Breast epithelium (tissue), 4 donors: Measurements from ENCODE around the gene ADAMTS2. TPM values are rescaled to one million over a fixed set of nuclear protein-coding genes. Genes with fewer than 3 reads are reported as not detected.
A peak's percentile ranks its signal among the peaks of the same experiment; 100 is the strongest.

ENCODE experiments used
- DNase-seq, 2 donors: peaks; one replicate each; pipeline ENCODE4 v3.0.0-alpha.2; 2019; ENCODE audit warnings: low spot score in 2 of 2
- H3K27ac ChIP-seq, 2 donors: fragments of 200-600 bp; sonication (generic) in 1 of 2; one replicate each; pipeline ENCODE4 v1.5.1; 2016 to 2019; ENCODE audit warnings: mild to moderate bottlenecking in 1 of 2
- H3K27me3 ChIP-seq, 2 donors: fragments of 200-600 bp; sonication (generic) in 1 of 2; one replicate each; pipeline versions ENCODE4 v1.5.1 to v1.6.0; 2017 to 2019; ENCODE audit warnings: control low read depth in 1 of 2, mild to moderate bottlenecking in 1 of 2
- H3K36me3 ChIP-seq: fragments of 200-600 bp; one replicate; pipeline ENCODE4 v1.5.1; 2019
- H3K4me1 ChIP-seq, 2 donors: fragments of 200-600 bp; sonication (generic); one replicate each; pipeline ENCODE4 v1.5.1; 2016 to 2019; ENCODE audit warnings: control low read depth in 1 of 2
- H3K4me3 ChIP-seq, 3 donors: fragments of 200-600 bp; sonication (generic); 1 replicate in 2 of 3; 2 replicates in 1 of 3; pipeline ENCODE4 v1.5.1; 2016 to 2019; ENCODE audit warnings: mild to moderate bottlenecking in 3 of 3, moderate library complexity in 2 of 3
- H3K9me3 ChIP-seq, 2 donors: fragments of 200-600 bp; sonication (generic) in 1 of 2; one replicate each; pipeline ENCODE4 v1.5.1; 2016 to 2019; ENCODE audit warnings: control low read depth in 1 of 2
- POLR2A ChIP-seq: fragments of 450-650 bp; IDR thresholded peaks from one replicate; pipeline ENCODE4 v1.6.1; 2016; ENCODE audit warnings: antibody characterized with exemption, mild to moderate bottlenecking, moderate library complexity
- POLR2AphosphoS5 ChIP-seq, 3 donors: sonication (generic); formaldehyde crosslinking; IDR thresholded peaks; one replicate each; pipeline ENCODE4 v1.6.1; 2017; ENCODE audit warnings: antibody characterized with exemption in 3 of 3
- intact Hi-C: fragments of 100-400 bp; cut with DNase I; formaldehyde crosslinking; loops from one replicate; pipeline ENCODE4 v1.15.1; 2023; ENCODE audit warnings: low total_unique reads
- total RNA-seq, 3 donors: library from RNA; depleted of rRNA; stranded (reverse); fragments of >200 nt; gene quantifications; one replicate each; pipeline ENCODE4 v1.1.0, GENCODE V29; 2016
- TF ChIP-seq, protein P1 (sequence below), 3 donors: fragments of 450-650 bp; IDR thresholded peaks; one replicate each; pipeline ENCODE4 v1.5.1; 2016 to 2017; ENCODE audit warnings: antibody characterized with exemption in 3 of 3, mild to moderate bottlenecking in 3 of 3, moderate library complexity in 3 of 3

The ADAMTS2 gene
- total RNA-seq, 3 donors from 2014 or later = 11.3 to 51.8 (median 19.7) TPM

DNA sequence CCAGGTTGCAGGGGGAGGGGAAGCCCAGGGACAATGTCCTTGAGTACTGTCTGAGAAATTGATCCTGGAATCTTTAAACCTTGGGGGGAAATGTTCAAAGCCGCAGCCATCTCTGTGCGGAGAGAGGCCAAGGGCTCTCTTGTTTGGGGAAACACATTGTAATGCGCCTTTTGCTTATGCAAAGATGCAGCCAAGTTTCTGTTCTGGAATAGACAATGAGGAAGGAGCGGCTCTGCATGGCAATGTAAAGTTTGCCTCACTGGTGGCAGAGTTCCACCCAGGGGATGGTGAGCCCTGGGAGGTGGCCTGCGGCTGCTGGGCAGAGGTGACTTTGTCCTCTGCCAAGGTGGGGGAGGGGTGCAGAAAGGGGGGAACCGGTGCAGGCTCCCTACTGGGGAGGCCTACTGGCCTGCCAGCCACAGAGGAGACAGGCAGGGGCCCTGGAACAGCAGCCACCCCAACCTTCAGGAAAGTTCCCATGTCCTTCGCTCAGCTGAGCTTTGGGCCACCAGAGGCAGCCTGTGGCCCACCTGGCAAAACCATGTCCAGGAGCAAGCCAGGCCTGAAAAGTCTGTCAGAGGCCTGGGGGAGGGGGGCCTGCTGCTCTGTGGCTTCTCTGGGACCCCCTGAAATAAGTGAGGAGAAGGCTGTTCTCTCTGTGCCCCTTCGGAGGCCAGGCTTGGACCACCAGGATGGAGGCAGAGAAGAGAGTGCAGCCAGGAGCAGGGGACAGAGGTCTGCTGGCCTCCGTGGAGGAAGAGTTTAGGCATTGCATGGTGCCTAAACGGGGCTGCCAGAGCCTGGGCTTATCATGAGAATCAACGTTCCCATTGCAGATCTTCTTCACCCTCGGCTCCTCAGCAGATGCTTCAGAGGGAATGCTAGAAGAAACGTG is 157.3 kb downstream of the ADAMTS2 start:
- no peak overlapping the region for H3K27ac ChIP-seq

DNA sequence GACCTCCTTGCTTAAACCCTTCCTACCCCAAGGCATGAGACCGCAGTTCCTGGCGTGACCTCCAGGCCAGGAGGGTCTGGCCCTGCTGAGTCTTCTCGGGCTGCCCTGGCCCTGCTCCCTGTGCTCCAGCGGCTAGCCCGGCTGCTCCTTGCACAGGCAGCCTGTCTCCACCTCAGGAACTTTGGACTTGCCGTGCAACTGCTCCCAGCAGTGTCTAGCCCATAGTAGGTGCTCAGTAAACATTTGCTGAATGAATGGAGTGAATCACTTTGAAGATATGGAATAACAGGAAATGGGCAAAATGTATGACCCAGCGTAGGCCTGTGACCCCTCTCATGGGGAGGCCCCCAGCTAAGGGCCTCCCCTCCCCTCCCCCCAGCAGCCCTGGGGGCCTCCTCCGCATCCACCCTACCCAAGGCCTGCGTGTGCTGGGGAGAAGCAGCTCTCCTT is 158.0 kb downstream of the ADAMTS2 start:
- no peak for DNase-seq
- TF ChIP-seq POLR2AphosphoS5 (IDR thresholded peaks at IDR 0.05) (no peak), POLR2A (no peak)
- TF ChIP-seq, protein P1, sequence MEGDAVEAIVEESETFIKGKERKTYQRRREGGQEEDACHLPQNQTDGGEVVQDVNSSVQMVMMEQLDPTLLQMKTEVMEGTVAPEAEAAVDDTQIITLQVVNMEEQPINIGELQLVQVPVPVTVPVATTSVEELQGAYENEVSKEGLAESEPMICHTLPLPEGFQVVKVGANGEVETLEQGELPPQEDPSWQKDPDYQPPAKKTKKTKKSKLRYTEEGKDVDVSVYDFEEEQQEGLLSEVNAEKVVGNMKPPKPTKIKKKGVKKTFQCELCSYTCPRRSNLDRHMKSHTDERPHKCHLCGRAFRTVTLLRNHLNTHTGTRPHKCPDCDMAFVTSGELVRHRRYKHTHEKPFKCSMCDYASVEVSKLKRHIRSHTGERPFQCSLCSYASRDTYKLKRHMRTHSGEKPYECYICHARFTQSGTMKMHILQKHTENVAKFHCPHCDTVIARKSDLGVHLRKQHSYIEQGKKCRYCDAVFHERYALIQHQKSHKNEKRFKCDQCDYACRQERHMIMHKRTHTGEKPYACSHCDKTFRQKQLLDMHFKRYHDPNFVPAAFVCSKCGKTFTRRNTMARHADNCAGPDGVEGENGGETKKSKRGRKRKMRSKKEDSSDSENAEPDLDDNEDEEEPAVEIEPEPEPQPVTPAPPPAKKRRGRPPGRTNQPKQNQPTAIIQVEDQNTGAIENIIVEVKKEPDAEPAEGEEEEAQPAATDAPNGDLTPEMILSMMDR (IDR thresholded peaks at IDR 0.05) = no peak
- Histone ChIP-seq H3K4me1 (no peaks in the 10 kb centered on the region), H3K4me3 (no peak overlapping the region), H3K9me3 (no peaks in the 10 kb centered on the region), H3K27ac (no peak overlapping the region), H3K36me3 (no peaks in the 10 kb centered on the region), H3K27me3 (peaks cover 0 to 5% of the 10 kb centered on the region in 2 donors)
- intact Hi-C loops = no loop called here

More for the DNA sequence above, 157.3 kb downstream of the ADAMTS2 start:
- TF ChIP-seq, protein P1 (IDR thresholded peaks at IDR 0.05) = no peak
- no peak for TF ChIP-seq POLR2AphosphoS5 (IDR thresholded peaks at IDR 0.05)
- TF ChIP-seq POLR2A = no peak
- H3K9me3 ChIP-seq = no peaks in the 10 kb centered on the region
- intact Hi-C loops = no loop called here
- H3K36me3 ChIP-seq = no peaks in the 10 kb centered on the region
- H3K4me1 ChIP-seq = no peaks in the 10 kb centered on the region
- H3K27me3 ChIP-seq = no peaks in the 10 kb centered on the region
- H3K4me3 ChIP-seq = no peak overlapping the region
- no peak for DNase-seq

DNA sequence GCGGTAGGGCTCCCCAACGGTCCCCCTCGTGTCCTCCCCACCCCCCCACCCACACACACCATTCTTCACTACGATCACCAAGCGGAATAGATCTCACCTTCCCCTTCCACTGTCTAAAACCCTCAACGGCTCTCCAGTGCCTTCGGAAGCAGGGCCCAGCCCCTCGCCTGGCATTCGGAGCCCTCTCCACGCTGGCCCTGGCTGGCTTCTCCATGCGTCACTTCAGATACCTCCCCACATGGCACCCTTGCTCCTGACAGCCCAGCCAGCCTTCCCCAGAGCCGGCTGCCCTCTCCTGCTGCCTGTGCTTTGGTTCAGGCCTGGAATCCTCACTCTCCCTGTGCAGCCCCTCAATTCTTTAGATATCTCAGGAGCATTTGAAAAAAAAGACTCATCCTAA is 158.5 kb downstream of the ADAMTS2 start:
- Histone ChIP-seq H3K9me3 (no peaks in the 10 kb centered on the region), H3K4me3 (no peak overlapping the region), H3K27ac (no peak overlapping the region), H3K36me3 (no peaks in the 10 kb centered on the region), H3K27me3 (peaks cover 0 to 10% of the 10 kb centered on the region in 2 donors), H3K4me1 (no peaks in the 10 kb centered on the region)
- intact Hi-C loops = no loop called here
- no peak for DNase-seq
- TF ChIP-seq POLR2A (no peak), POLR2AphosphoS5 (IDR thresholded peaks at IDR 0.05) (no peak)
- TF ChIP-seq, protein P1 (IDR thresholded peaks at IDR 0.05) = no peak

DNA sequence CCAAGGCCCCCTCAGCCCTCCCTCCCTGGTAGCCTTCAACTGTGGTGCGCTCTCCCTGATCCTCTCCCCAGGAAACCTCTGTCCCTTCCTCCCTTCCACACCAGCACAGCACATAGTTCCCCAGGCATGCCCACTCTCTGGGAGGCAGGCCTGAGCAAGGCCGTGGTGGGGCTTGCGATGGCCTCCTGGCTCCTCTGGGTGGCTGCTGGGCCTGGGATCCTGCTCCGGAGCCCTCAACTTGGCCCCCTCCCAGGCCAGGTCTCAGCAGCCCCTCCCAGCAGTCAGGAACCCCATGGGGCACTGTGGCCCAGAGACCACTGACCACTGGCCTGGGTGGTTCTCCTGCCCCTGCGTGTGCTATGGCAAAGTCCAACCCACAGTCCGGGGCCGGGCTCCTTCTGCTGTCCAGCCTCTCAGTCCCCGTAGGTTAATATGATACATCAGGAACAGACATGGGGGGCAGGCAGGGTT is 159.3 kb downstream of the ADAMTS2 start:
- intact Hi-C loops = no loop called here
- DNase-seq = no peak
- Histone ChIP-seq H3K27ac (peak overlapping the region; percentile 21 to 38), H3K27me3 (peaks cover 0 to 10% of the 10 kb centered on the region in 2 donors), H3K36me3 (no peaks in the 10 kb centered on the region), H3K4me1 (no peaks in the 10 kb centered on the region), H3K4me3 (no peak overlapping the region), H3K9me3 (no peaks in the 10 kb centered on the region)
- no peak for TF ChIP-seq POLR2AphosphoS5 (IDR thresholded peaks at IDR 0.05)
- TF ChIP-seq, protein P1 (IDR thresholded peaks at IDR 0.05) = no peak
- TF ChIP-seq POLR2A = no peak

DNA sequence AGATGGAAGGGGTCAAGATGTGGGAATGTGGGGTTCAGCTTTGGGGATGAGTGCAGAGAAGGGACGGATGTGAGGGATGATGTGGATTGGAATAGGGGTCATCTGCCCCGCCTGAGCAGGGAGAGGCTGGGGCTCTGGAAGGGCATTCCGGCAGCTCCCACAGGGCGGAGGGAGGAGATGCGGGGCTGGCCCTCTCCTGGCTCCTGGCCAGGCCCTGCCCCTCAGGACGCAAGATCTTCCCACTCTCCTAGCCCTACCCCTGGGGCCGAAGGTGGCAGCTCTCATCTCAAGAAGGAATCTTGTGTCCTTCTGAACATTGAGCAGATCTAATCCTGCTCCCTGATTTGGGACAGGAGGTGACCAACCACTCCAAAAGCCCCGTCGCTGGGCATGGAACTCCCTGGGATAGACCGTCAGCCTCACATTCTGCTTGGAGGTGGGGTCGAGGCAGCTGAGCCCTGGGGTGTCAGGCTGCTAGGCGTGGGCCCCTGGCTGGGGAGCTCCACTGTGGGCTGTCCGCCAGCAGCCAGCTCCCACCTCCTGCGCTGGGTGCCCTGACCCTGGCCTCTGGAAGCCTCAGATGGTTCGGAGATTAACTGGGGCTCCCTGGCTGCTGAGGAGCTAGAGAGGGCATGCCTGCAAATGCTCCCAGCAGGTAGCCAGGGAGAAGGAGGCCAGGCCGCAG is 159.9 kb downstream of the ADAMTS2 start:
- no peaks in the 10 kb centered on the region for H3K9me3 ChIP-seq
- peak overlapping the region in 1 of 2 donors; percentile 38 for H3K27ac ChIP-seq
- intact Hi-C loops = no loop called here
- no peaks in the 10 kb centered on the region for H3K4me1 ChIP-seq
- DNase-seq = no peak
- H3K27me3 ChIP-seq = peaks cover 0 to 10% of the 10 kb centered on the region in 2 donors
- H3K36me3 ChIP-seq = no peaks in the 10 kb centered on the region
- no peak for TF ChIP-seq POLR2AphosphoS5 (IDR thresholded peaks at IDR 0.05)
- TF ChIP-seq, protein P1 (IDR thresholded peaks at IDR 0.05) = no peak
- TF ChIP-seq POLR2A = no peak
- H3K4me3 ChIP-seq = no peak overlapping the region
